ENCODE results near the gene PHLDA2.

DNA sequence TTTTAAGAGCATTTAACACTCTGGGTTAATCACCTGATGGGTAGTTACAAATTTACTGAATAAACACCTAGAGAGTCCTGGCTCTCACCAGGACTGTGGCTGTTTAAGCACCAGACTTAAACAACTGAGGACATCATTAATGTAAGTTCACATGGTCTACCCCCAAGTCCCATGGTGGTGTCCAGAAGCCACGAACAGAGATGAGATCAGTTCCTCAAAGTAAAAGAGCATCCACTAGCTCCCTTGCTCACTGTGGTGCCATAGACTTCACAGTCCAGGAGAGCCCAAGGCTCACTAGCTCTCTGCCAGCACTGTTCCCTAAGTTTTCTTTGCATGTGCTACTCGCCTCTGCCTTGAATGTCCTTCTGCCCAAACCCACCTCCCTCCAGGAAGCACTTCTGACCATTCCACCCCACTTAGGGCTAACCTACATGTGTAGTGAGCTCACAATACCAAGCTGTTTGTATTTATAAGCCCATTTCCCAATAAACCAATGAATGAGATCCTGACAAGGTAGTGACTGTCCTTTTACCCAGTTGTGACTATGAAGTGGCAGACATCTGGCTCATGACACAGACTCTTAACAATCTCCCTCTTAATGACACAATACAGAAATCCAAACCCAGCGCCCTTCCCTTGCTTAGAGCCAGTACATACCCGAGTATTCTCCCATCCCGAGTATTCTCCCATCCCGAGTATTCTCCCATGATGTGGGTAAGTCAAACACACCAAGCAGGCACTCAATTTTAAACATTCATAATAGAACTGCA is 47.3 kb upstream of the PHLDA2 start:
- TF ChIP-seq, protein P1, sequence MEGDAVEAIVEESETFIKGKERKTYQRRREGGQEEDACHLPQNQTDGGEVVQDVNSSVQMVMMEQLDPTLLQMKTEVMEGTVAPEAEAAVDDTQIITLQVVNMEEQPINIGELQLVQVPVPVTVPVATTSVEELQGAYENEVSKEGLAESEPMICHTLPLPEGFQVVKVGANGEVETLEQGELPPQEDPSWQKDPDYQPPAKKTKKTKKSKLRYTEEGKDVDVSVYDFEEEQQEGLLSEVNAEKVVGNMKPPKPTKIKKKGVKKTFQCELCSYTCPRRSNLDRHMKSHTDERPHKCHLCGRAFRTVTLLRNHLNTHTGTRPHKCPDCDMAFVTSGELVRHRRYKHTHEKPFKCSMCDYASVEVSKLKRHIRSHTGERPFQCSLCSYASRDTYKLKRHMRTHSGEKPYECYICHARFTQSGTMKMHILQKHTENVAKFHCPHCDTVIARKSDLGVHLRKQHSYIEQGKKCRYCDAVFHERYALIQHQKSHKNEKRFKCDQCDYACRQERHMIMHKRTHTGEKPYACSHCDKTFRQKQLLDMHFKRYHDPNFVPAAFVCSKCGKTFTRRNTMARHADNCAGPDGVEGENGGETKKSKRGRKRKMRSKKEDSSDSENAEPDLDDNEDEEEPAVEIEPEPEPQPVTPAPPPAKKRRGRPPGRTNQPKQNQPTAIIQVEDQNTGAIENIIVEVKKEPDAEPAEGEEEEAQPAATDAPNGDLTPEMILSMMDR (IDR thresholded peaks at IDR 0.05): no peak
- TF ChIP-seq POLR2AphosphoS5 (IDR thresholded peaks at IDR 0.05): no peak
- no peak for TF ChIP-seq EP300 (IDR thresholded peaks at IDR 0.05)
